Measurements from ENCODE around the gene FYN. TPM values are rescaled to one million over a fixed set of nuclear protein-coding genes. Genes with fewer than 3 reads are reported as not detected.

FYN gene
- total and polyA plus RNA-seq, 10 of the 15 experiments (the other 5 are each of a cell fraction or from before 2014, with no cell fraction given) = 51.4 to 247 (median 138) TPM

- Histone ChIP-seq H3K36me3 (ENCODE audit: control insufficient read depth in 2 of 2, insufficient read depth in 2 of 2, low read length in 1 of 2) (peaks cover 2 to 22% of the 10 kb centered on the region in 2 experiments), H3K9ac (ENCODE audit: control insufficient read depth, insufficient read depth, low read length) (peak overlapping the region; percentile 48), H3K4me2 (ENCODE audit: control insufficient read depth, insufficient read depth) (peak overlapping the region; percentile 56), H3K79me2 (ENCODE audit: control insufficient read depth, insufficient read depth, low read length) (peaks cover 43% of the 10 kb centered on the region), H2AFZ (ENCODE audit: control insufficient read depth, low read depth, low read length) (no peak overlapping the region), H3K4me3 (no peak overlapping the region), H3K4me1 (ENCODE audit: control insufficient read depth, insufficient read depth, low read length) (peaks cover 64% of the 10 kb centered on the region), H4K20me1 (ENCODE audit: control insufficient read depth, insufficient read depth) (no peaks in the 10 kb centered on the region), H3K9me3 (replicated peaks; ENCODE audit: control insufficient read depth, insufficient read depth, low read length) (no peaks in the 10 kb centered on the region; the same call in 2 of the 3 replicates), H3K27me3 (replicated peaks in 1 of 2; ENCODE audit: control insufficient read depth in 2 of 2, insufficient read depth in 2 of 2, low read length in 1 of 2) (no peaks in the 10 kb centered on the region), H3K27ac (ENCODE audit: control insufficient read depth, insufficient read depth) (peak overlapping the region; percentile 93)
- ChIA-PET POLR2A (interaction anchor here (1.0 to 8.1 kb wide), 6 partner anchors 11 to 104 kb away, joined by 4 to 69 read pairs (median 20); no protein-coding TSS in a partner anchor), SMC1A (ENCODE audit: uncharacterized antibody, unreplicated experiment) (interaction anchor here (0.8 to 16.1 kb wide), 19 partner anchors 7 to 251 kb away, joined by 3 to 181 read pairs (median 9); no protein-coding TSS in a partner anchor), CTCF (interaction anchor here (0.6 to 4.7 kb wide), 13 partner anchors 8 to 112 kb away, joined by 3 to 43 read pairs (median 5); no protein-coding TSS in a partner anchor), RAD21 (ENCODE audit: unreplicated experiment) (interaction anchor here (0.8 to 11.3 kb wide), 13 partner anchors 8 to 251 kb away, joined by 3 to 158 read pairs (median 10); no protein-coding TSS in a partner anchor)
- intact Hi-C loops (cut with micrococcal nuclease; ENCODE audit: unreplicated experiment) (loop anchor here (1.0 to 2.0 kb wide), 5 partner anchors 10 to 1889 kb away; no protein-coding TSS in a partner anchor), in situ Hi-C loops (cut with MboI) (loop anchor here (25.0 kb wide), 1 partner anchor 1896 kb away; no protein-coding TSS in a partner anchor)
- FAIRE-seq (no peak), ATAC-seq (peak; percentile 80), DNase-seq (ENCODE audit: low read depth, low spot score) (peak; percentile 94)
- WGBS (ENCODE audit: insufficient coverage, insufficient replicate concordance, low lambda C conversion rate, missing lambda C conversion rate) = 15% methylated on average over 5 of the region's 5 CpGs
- BruUV-seq (replicated peaks) = no TSS peak
- TF ChIP-seq PML (IDR thresholded peaks at IDR 0.05; ENCODE audit: low read length) (peak; percentile 64; the same call in 1 of the 2 replicates), NRF1 (conservative IDR thresholded peaks at IDR 0.05; ENCODE audit: low read depth, low read length) (no peak), MYC (IDR thresholded peaks at IDR 0.05; ENCODE audit: insufficient read depth, insufficient read length, insufficient replicate concordance, low read length, severe bottlenecking) (no peak), IKZF2 (IDR thresholded peaks at IDR 0.05) (peak; percentile 80 to 84; a peak in 3 of 4 replicates), YY1 (IDR thresholded peaks at IDR 0.05; ENCODE audit: low read depth, low read length) (0 out of 2 replicates have a peak, but pooled peaks have one; percentile 20), BHLHE40 (IDR thresholded peaks at IDR 0.05; ENCODE audit: borderline replicate concordance in 1 of 2, low read depth in 2 of 2, low read length in 1 of 2) (peak in 1 of 2 experiments; percentile 52; a peak in 1 of 4 replicates), CREB1 (IDR thresholded peaks at IDR 0.05; ENCODE audit: low read depth) (peak; percentile 40; the same call in 1 of the 2 replicates), PRDM15 (CRISPR knock-in tag; IDR thresholded peaks at IDR 0.05) (no peak), ZNF217 (IDR thresholded peaks at IDR 0.05) (no peak), BMI1 (IDR thresholded peaks at IDR 0.05; ENCODE audit: borderline replicate concordance) (peak; percentile 16; the same call in 1 of the 2 replicates), CREM (IDR thresholded peaks at IDR 0.05; ENCODE audit: low read depth) (peak; percentile 42), ZBTB40 (IDR thresholded peaks at IDR 0.05; ENCODE audit: borderline replicate concordance) (no peak), MEF2B (IDR thresholded peaks at IDR 0.05; ENCODE audit: partially characterized antibody, poor library complexity, severe bottlenecking) (peak; percentile 99), FOXM1 (IDR thresholded peaks at IDR 0.05; ENCODE audit: low read depth, low read length) (peak; percentile 90)
Observed at GRCh38 chr6:111741177-111741952, 131.9 kb downstream of the FYN start.
